Measurements from ENCODE around the gene CCNJL. TPM values are rescaled to one million over a fixed set of nuclear protein-coding genes. Genes with fewer than 3 reads are reported as not detected.

CCNJL gene
- total RNA-seq, 1 experiment from 2014 or later = 7.6 TPM

DNA sequence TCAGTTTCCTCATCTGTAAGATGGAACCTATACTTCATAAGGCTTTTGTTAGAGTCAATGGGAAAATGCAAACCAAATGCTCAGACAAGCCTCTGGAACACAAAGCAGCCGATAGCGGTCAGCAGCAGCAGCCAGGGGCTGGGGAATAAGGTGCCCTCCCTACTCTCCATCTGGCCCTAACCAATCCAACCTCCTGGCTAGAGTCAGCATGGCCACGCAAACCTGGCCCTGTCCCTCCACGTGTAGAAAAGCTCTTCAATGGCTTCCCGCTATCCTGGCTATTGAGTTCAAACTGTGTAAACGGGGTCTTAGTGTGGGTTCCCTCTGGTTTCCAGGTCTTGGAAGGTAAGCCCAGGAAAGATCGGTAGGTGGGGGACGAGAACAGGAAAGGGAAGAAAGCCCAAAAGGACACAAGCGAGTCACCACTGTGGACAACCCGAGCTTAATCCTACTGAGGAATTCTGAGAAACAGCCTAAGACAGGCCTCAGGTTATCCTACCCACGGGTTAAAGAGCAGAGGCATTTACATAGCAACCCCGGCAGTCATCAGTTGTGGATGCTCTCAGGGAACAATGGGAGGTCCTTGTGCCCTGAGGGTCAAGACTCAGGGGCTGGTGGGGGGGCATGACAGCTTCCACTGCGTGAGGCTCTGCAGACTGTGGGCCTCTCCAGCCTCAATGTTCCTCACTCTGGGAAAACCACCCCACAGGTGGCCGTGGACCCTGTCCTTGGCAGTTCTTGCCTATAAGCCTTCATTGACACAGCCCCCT lies 52.2 kb downstream of the CCNJL start:
- no peaks in the 10 kb centered on the region for H3K9me3 ChIP-seq (ENCODE audit: low read depth, low read length, poor library complexity, severe bottlenecking)
- no peak overlapping the region for H3K4me3 ChIP-seq (ENCODE audit: low read depth, low read length, poor library complexity, severe bottlenecking)
- intact Hi-C loops (cut with micrococcal nuclease; ENCODE audit: unreplicated experiment) = no loop called here
- H3K36me3 ChIP-seq (ENCODE audit: insufficient read depth, low read length, poor library complexity, severe bottlenecking) = peaks cover 4% of the 10 kb centered on the region
- H3K27me3 ChIP-seq (replicated peaks; ENCODE audit: insufficient read depth, low read depth, low read length, poor library complexity) = no peaks in the 10 kb centered on the region
- TF ChIP-seq EZH2 (IDR thresholded peaks at IDR 0.05; ENCODE audit: borderline replicate concordance, low read depth, low read length, poor library complexity, severe bottlenecking) = no peak
- TF ChIP-seq, protein P1, sequence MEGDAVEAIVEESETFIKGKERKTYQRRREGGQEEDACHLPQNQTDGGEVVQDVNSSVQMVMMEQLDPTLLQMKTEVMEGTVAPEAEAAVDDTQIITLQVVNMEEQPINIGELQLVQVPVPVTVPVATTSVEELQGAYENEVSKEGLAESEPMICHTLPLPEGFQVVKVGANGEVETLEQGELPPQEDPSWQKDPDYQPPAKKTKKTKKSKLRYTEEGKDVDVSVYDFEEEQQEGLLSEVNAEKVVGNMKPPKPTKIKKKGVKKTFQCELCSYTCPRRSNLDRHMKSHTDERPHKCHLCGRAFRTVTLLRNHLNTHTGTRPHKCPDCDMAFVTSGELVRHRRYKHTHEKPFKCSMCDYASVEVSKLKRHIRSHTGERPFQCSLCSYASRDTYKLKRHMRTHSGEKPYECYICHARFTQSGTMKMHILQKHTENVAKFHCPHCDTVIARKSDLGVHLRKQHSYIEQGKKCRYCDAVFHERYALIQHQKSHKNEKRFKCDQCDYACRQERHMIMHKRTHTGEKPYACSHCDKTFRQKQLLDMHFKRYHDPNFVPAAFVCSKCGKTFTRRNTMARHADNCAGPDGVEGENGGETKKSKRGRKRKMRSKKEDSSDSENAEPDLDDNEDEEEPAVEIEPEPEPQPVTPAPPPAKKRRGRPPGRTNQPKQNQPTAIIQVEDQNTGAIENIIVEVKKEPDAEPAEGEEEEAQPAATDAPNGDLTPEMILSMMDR (conservative IDR thresholded peaks at IDR 0.05; ENCODE audit: low read depth, low read length) = no peak
- H3K27ac ChIP-seq (ENCODE audit: low read depth, low read length, poor library complexity, severe bottlenecking) = no peak overlapping the region
- no TSS peak for BruUV-seq (replicated peaks)
- H3K4me1 ChIP-seq (ENCODE audit: insufficient read depth, low read length, poor library complexity, severe bottlenecking) = peaks cover 27% of the 10 kb centered on the region
- DNase-seq (ENCODE audit: low spot score) = no peak
- CTCF ChIA-PET = no interaction called here
- POLR2A ChIA-PET (ENCODE audit: low non-redundant PET) = no interaction called here

DNA sequence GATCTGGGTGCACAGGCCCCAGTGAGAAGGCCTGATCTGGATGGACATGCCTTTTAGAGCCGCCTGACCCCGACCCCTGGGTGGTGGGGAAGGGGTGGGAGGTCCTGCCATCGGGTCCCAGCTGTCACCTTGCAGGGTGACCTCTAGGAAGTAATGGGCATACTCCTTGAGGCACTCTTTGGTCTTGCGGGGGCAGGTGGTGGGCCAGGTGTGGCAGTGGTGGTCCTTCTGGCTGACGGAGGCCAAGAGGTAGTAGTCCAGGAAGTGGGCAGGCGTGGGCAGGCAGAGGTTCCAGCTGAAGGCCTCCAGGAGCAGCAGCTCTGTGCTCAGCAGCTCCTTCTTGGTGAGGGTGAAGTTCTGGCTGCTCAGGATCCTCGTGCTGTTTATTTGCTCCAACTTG lies 53.0 kb downstream of the CCNJL start:
- H3K4me1 ChIP-seq (ENCODE audit: insufficient read depth, low read length, poor library complexity, severe bottlenecking) = peaks cover 27% of the 10 kb centered on the region
- POLR2A ChIA-PET (ENCODE audit: low non-redundant PET) = no interaction called here
- no TSS peak for BruUV-seq (replicated peaks)

DNA sequence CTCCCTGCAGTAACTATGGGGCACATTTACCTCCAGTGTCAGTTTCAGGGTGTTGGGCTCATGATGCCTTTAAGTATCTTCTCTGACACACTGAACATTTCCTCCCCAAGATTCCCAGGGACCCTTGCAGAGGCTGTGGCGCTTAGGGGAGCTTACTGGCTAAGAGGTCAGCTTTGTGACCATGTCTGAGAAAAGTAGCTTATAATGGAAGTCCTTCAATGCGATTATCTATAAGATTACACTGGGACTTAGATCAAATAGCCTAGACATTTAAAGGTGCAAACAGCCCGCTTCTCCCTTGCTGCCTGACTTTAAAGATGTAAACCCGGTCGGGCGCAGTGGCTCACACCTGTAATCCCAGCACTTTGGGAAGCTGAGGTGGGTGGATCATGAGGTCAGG lies 57.7 kb downstream of the CCNJL start:
- TF ChIP-seq, protein P1 (conservative IDR thresholded peaks at IDR 0.05; ENCODE audit: low read depth, low read length) = no peak
- no peak for TF ChIP-seq EZH2 (IDR thresholded peaks at IDR 0.05; ENCODE audit: borderline replicate concordance, low read depth, low read length, poor library complexity, severe bottlenecking)
- intact Hi-C loops (cut with micrococcal nuclease; ENCODE audit: unreplicated experiment) = no loop called here
- Histone ChIP-seq H3K4me1 (ENCODE audit: insufficient read depth, low read length, poor library complexity, severe bottlenecking) (no peaks in the 10 kb centered on the region), H3K9me3 (ENCODE audit: low read depth, low read length, poor library complexity, severe bottlenecking) (no peaks in the 10 kb centered on the region), H3K27me3 (replicated peaks; ENCODE audit: insufficient read depth, low read depth, low read length, poor library complexity) (no peaks in the 10 kb centered on the region), H3K4me3 (ENCODE audit: low read depth, low read length, poor library complexity, severe bottlenecking) (no peak overlapping the region), H3K27ac (ENCODE audit: low read depth, low read length, poor library complexity, severe bottlenecking) (no peak overlapping the region), H3K36me3 (ENCODE audit: insufficient read depth, low read length, poor library complexity, severe bottlenecking) (peaks cover 4% of the 10 kb centered on the region)
- ChIA-PET CTCF (no interaction called here), POLR2A (ENCODE audit: low non-redundant PET) (no interaction called here)
- BruUV-seq (replicated peaks) = no TSS peak
- no peak for DNase-seq (ENCODE audit: low spot score)

More for the DNA sequence above, 53.0 kb downstream of the CCNJL start:
- H3K27me3 ChIP-seq (replicated peaks; ENCODE audit: insufficient read depth, low read depth, low read length, poor library complexity) = no peaks in the 10 kb centered on the region
- no peak overlapping the region for H3K4me3 ChIP-seq (ENCODE audit: low read depth, low read length, poor library complexity, severe bottlenecking)
- TF ChIP-seq EZH2 (IDR thresholded peaks at IDR 0.05; ENCODE audit: borderline replicate concordance, low read depth, low read length, poor library complexity, severe bottlenecking) = no peak
- TF ChIP-seq, protein P1 (conservative IDR thresholded peaks at IDR 0.05; ENCODE audit: low read depth, low read length) = no peak
- DNase-seq (ENCODE audit: low spot score) = no peak
- CTCF ChIA-PET = no interaction called here
- H3K36me3 ChIP-seq (ENCODE audit: insufficient read depth, low read length, poor library complexity, severe bottlenecking) = peaks cover 4% of the 10 kb centered on the region
- intact Hi-C loops (cut with micrococcal nuclease; ENCODE audit: unreplicated experiment) = no loop called here
- no peak overlapping the region for H3K27ac ChIP-seq (ENCODE audit: low read depth, low read length, poor library complexity, severe bottlenecking)
- no peaks in the 10 kb centered on the region for H3K9me3 ChIP-seq (ENCODE audit: low read depth, low read length, poor library complexity, severe bottlenecking)
